H9 (cell line): Measurements from ENCODE around the gene SNX30. TPM values are rescaled to one million over a fixed set of nuclear protein-coding genes. Genes with fewer than 3 reads are reported as not detected.

Experiments used
- DNase-seq: peaks from one replicate; pipeline ENCODE4 v3.0.0-alpha.2; 2017
- H2AFZ ChIP-seq: one replicate; pipeline ENCODE4 v1.6.1; 2013; ENCODE audit warnings: mild to moderate bottlenecking, low read length, control low read depth, moderate library complexity
- H2AK5ac ChIP-seq: 2 replicates; pipeline ENCODE4 v1.6.1; 2013; ENCODE audit warnings: low read length, control low read depth, mixed read lengths; ENCODE audit not compliant: insufficient read length
- H2BK120ac ChIP-seq: one replicate; pipeline ENCODE4 v1.6.1; 2013; ENCODE audit warnings: low read depth, mild to moderate bottlenecking, low read length, control low read depth, inconsistent platforms; ENCODE audit not compliant: poor library complexity, severe bottlenecking
- H2BK12ac ChIP-seq: 2 replicates; pipeline ENCODE4 v1.6.1; 2013; ENCODE audit warnings: low read length, control low read depth, mixed read lengths, low read depth; ENCODE audit not compliant: insufficient read length
- H2BK15ac ChIP-seq: 2 replicates; pipeline ENCODE4 v1.6.1; 2013; ENCODE audit warnings: low read depth, low read length, control low read depth
- H2BK20ac ChIP-seq: one replicate; pipeline ENCODE4 v1.6.1; 2013; ENCODE audit warnings: low read depth, mild to moderate bottlenecking, low read length, control low read depth, inconsistent platforms; ENCODE audit not compliant: poor library complexity, severe bottlenecking
- H2BK5ac ChIP-seq: 2 replicates; pipeline ENCODE4 v1.6.1; 2013; ENCODE audit warnings: low read length, control low read depth, mixed read lengths; ENCODE audit not compliant: insufficient read length
- H3K14ac ChIP-seq: 2 replicates; pipeline ENCODE4 v1.6.1; 2013; ENCODE audit warnings: low read length, control low read depth; ENCODE audit not compliant: insufficient read depth
- H3K18ac ChIP-seq: 2 replicates; pipeline ENCODE4 v1.6.1; 2013; ENCODE audit warnings: low read depth, mild to moderate bottlenecking, mixed read lengths, low read length, control low read depth; ENCODE audit not compliant: insufficient read length
- H3K23ac ChIP-seq: 2 replicates; pipeline ENCODE4 v1.6.1; 2013; ENCODE audit warnings: low read length, control low read depth, mixed read lengths, low read depth; ENCODE audit not compliant: insufficient read length
- H3K23me2 ChIP-seq: 2 replicates; pipeline ENCODE4 v1.6.1; 2013; ENCODE audit warnings: low read depth, mild to moderate bottlenecking, mixed read lengths, low read length, control low read depth; ENCODE audit not compliant: insufficient read length, poor library complexity, severe bottlenecking
- H3K27ac ChIP-seq: 2 replicates; pipeline ENCODE4 v1.5.1; 2013; ENCODE audit warnings: low read length, control low read depth, mixed read lengths, low read depth; ENCODE audit not compliant: insufficient read length
- H3K27me3 ChIP-seq: 2 replicates; pipeline ENCODE4 v1.6.1; 2013; ENCODE audit warnings: low read length, control low read depth, inconsistent platforms; ENCODE audit not compliant: insufficient read depth
- H3K4ac ChIP-seq: 2 replicates; pipeline ENCODE4 v1.6.1; 2013; ENCODE audit warnings: low read depth, mild to moderate bottlenecking, control low read depth, inconsistent platforms, low read length, moderate library complexity
- H3K4me1 ChIP-seq: 2 replicates; pipeline ENCODE4 v1.6.1; 2013; ENCODE audit warnings: low read length, control low read depth, inconsistent platforms; ENCODE audit not compliant: insufficient read depth
- H3K4me2 ChIP-seq: 2 replicates; pipeline ENCODE4 v1.6.1; 2013; ENCODE audit warnings: low read length, control low read depth, mixed read lengths; ENCODE audit not compliant: insufficient read length, insufficient read depth
- H3K56ac ChIP-seq: 2 replicates; pipeline ENCODE4 v1.6.1; 2013; ENCODE audit warnings: low read depth, mild to moderate bottlenecking, mixed read lengths, low read length, control low read depth; ENCODE audit not compliant: insufficient read length
- H3K79me1 ChIP-seq: 2 replicates; pipeline ENCODE4 v1.6.1; 2013; ENCODE audit warnings: low read depth, mild to moderate bottlenecking, moderate library complexity, low read length, control low read depth, inconsistent platforms; ENCODE audit not compliant: insufficient read depth, poor library complexity, severe bottlenecking
- H3K79me2 ChIP-seq: 2 replicates; pipeline ENCODE4 v1.6.1; 2013; ENCODE audit warnings: low read length, control low read depth, inconsistent platforms; ENCODE audit not compliant: insufficient read depth
- H3K9ac ChIP-seq: 2 replicates; pipeline ENCODE4 v1.6.1; 2013; ENCODE audit warnings: low read length, control low read depth, mixed read lengths; ENCODE audit not compliant: insufficient read length; ENCODE audit errors: extremely low read depth
- H3K9me3 ChIP-seq: one replicate; pipeline ENCODE4 v1.6.1; 2013; ENCODE audit warnings: low read depth, low read length, inconsistent platforms; ENCODE audit not compliant: control insufficient read depth
- H3T11ph ChIP-seq: one replicate; pipeline ENCODE4 v1.6.1; 2013; ENCODE audit warnings: mild to moderate bottlenecking, low read length, control low read depth, inconsistent platforms
- H4K20me1 ChIP-seq: one replicate; pipeline ENCODE4 v1.6.1; 2013; ENCODE audit not compliant: control insufficient read depth, insufficient read length, insufficient read depth
- H4K5ac ChIP-seq: 2 replicates; pipeline ENCODE4 v1.6.1; 2013; ENCODE audit warnings: low read depth, mild to moderate bottlenecking, mixed read lengths, low read length, control low read depth; ENCODE audit not compliant: insufficient read length
- H4K8ac ChIP-seq: replicated peaks from 2 replicates; pipeline ENCODE4 v1.6.1; 2013; ENCODE audit warnings: low read length, control low read depth, mixed read lengths, low read depth; ENCODE audit not compliant: insufficient read length
- H4K91ac ChIP-seq: 2 replicates; pipeline ENCODE4 v1.6.1; 2013; ENCODE audit warnings: low read depth, mild to moderate bottlenecking, moderate library complexity, mixed read lengths, low read length, control low read depth; ENCODE audit not compliant: insufficient read length
- H3K27ac Mint-ChIP-seq, 3 experiments: 2 replicates in 2 of 3; 3 replicates in 1 of 3; pipeline ENCODE4 v1.8.0; 2020 to 2021; ENCODE audit warnings: mixed read lengths in 3 of 3, mild to moderate bottlenecking in 1 of 3, moderate library complexity in 1 of 3
- H3K27me3 Mint-ChIP-seq: 2 replicates; pipeline ENCODE4 v1.8.0; 2021; ENCODE audit warnings: low read depth, mild to moderate bottlenecking, moderate library complexity, mixed read lengths
- H3K36me3 Mint-ChIP-seq, 3 experiments: 2 replicates in 2 of 3; 3 replicates in 1 of 3; pipeline ENCODE4 v1.8.0; 2020 to 2021; ENCODE audit warnings: low read depth in 3 of 3, mixed read lengths in 3 of 3; ENCODE audit not compliant: insufficient read depth in 1 of 3
- H3K4me1 Mint-ChIP-seq, 2 experiments: 2 replicates each; pipeline ENCODE4 v1.8.0; 2020; ENCODE audit warnings: mixed read lengths in 2 of 2
- H3K4me3 Mint-ChIP-seq, 2 experiments: 2 replicates in 1 of 2; 3 replicates in 1 of 2; pipeline ENCODE4 v1.8.0; 2020 to 2021; ENCODE audit warnings: mild to moderate bottlenecking in 2 of 2, mixed read lengths in 2 of 2, moderate library complexity in 1 of 2
- H3K9me3 Mint-ChIP-seq, 2 experiments: 2 replicates in 1 of 2; 3 replicates in 1 of 2; pipeline ENCODE4 v1.8.0; 2020; ENCODE audit warnings: mild to moderate bottlenecking in 2 of 2, mixed read lengths in 2 of 2, moderate library complexity in 1 of 2
- WGBS: extraction: QIAGEN DNeasy Blood & Tissue Kit; methylation state at CpG from one replicate; pipeline ENCODE4 v1.1.7; 2013; ENCODE audit warnings: missing lambda C conversion rate, low lambda C conversion rate, mixed read lengths; ENCODE audit not compliant: insufficient read length; ENCODE audit errors: extremely low coverage; 5-methylcytosine and 5-hydroxymethylcytosine counted together
- total RNA-seq: library from RNA; stranded (reverse); gene quantifications from 2 replicates; pipeline ENCODE4 v1.2.1, GENCODE V29; 2021
- TF ChIP-seq, protein P1 (sequence below): fragments of 200-600 bp; sonication (generic); conservative IDR thresholded peaks from 3 replicates; pipeline ENCODE4 v1.8.0; 2021; ENCODE audit warnings: antibody characterized with exemption, mild to moderate bottlenecking

The SNX30 gene
- total RNA-seq, 1 experiment from 2014 or later: 10.3 TPM

DNA sequence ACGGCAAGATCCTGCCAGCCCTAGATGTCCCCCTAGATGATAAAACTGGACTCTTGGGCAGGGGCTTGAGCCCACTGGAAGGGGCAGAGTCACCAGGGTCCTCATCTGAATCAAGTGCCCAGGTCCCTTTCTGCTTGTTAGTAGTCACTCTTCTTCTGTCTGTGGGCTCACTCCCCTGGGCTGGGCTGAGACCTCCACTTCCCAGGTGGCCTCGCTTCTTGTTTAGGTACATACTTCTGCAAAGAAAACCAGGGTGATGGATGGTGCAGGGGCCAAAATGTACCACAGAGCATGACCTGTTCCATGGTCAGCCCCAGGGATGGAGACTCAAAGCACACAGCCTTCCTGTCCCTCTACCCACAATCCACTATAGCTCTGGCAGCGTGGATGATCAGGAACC is 141.0 kb downstream of the SNX30 start:
- Histone ChIP-seq H3K27ac (no peak overlapping the region), H4K8ac (no peak overlapping the region), H4K91ac (no peak overlapping the region), H2AK5ac (no peak overlapping the region), H3K18ac (no peak overlapping the region), H2BK15ac (no peak overlapping the region), H3K9ac (no peak overlapping the region), H4K20me1 (no peaks in the 10 kb centered on the region), H2BK5ac (no peak overlapping the region), H3T11ph (no peak overlapping the region), H3K56ac (no peak overlapping the region), H4K5ac (no peak overlapping the region), H3K23ac (no peak overlapping the region), H3K79me2 (no peaks in the 10 kb centered on the region), H2AFZ (no peak overlapping the region), H3K14ac (no peak overlapping the region), H3K4ac (no peak overlapping the region), H3K79me1 (no peaks in the 10 kb centered on the region), H3K27me3 (peaks cover 12% of the 10 kb centered on the region; the same call in 1 of the 2 replicates), H3K4me2 (no peak overlapping the region), H2BK120ac (no peak overlapping the region), H3K9me3 (no peaks in the 10 kb centered on the region), H2BK12ac (no peak overlapping the region), H3K23me2 (peaks cover 4% of the 10 kb centered on the region), H2BK20ac (no peak overlapping the region), H3K4me1 (no peaks in the 10 kb centered on the region)
- WGBS: no CpG with 5 or more reads among the region's 3 CpGs
- peaks cover 65% of the 10 kb centered on the region for H3K27me3 Mint-ChIP-seq
- TF ChIP-seq, protein P1, sequence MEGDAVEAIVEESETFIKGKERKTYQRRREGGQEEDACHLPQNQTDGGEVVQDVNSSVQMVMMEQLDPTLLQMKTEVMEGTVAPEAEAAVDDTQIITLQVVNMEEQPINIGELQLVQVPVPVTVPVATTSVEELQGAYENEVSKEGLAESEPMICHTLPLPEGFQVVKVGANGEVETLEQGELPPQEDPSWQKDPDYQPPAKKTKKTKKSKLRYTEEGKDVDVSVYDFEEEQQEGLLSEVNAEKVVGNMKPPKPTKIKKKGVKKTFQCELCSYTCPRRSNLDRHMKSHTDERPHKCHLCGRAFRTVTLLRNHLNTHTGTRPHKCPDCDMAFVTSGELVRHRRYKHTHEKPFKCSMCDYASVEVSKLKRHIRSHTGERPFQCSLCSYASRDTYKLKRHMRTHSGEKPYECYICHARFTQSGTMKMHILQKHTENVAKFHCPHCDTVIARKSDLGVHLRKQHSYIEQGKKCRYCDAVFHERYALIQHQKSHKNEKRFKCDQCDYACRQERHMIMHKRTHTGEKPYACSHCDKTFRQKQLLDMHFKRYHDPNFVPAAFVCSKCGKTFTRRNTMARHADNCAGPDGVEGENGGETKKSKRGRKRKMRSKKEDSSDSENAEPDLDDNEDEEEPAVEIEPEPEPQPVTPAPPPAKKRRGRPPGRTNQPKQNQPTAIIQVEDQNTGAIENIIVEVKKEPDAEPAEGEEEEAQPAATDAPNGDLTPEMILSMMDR: no peak
- peaks cover 0 to 6% of the 10 kb centered on the region in 2 experiments for H3K4me1 Mint-ChIP-seq
- H3K9me3 Mint-ChIP-seq: no peaks in the 10 kb centered on the region; a peak in 1 of 5 replicates
- H3K4me3 Mint-ChIP-seq: no peak overlapping the region
- no peak for DNase-seq
- no peaks in the 10 kb centered on the region; a peak in 2 of 7 replicates for H3K36me3 Mint-ChIP-seq
- H3K27ac Mint-ChIP-seq: no peak overlapping the region
